IMR-90 (cell line): ENCODE results near the gene ANKLE2. TPM values are rescaled to one million over a fixed set of nuclear protein-coding genes. Genes with fewer than 3 reads are reported as not detected.

Experiments
- ATAC-seq: fragments of 200-7000 bp; cut with Tn5 transposase; 2 replicates; pipeline ENCODE4 v1.9.1; 2020; ENCODE audit warnings: low read depth, mild to moderate bottlenecking, moderate library complexity
- BruUV-seq: library from RNA; stranded (reverse); fragments of 400-500 nt; replicated peaks from 2 replicates; lab custom pipeline; 2021; lab: Mats Ljungman, UMichigan
- CTCF ChIA-PET: fragments of 300-600 bp; formaldehyde crosslinking; extraction: SDS; loops from one replicate; lab custom pipeline; 2021; ENCODE audit warnings: antibody characterized with exemption; lab: Yijun Ruan, JAX
- POLR2A ChIA-PET: fragments of 300-600 bp; sonication (Branson Sonifier 250); formaldehyde crosslinking; loops from one replicate; lab custom pipeline; 2022; ENCODE audit warnings: antibody characterized with exemption; ENCODE audit not compliant: unreplicated experiment; lab: Charles Lee
- DNase-seq: peaks from one replicate; pipeline ENCODE4 v3.0.0; 2013
- H2AFZ ChIP-seq: replicated peaks from 2 replicates; pipeline ENCODE3; 2013; ENCODE audit warnings: low read length, mild to moderate bottlenecking; ENCODE audit not compliant: poor library complexity
- H2AK5ac ChIP-seq: 2 replicates; pipeline ENCODE4 v1.6.1; 2013; ENCODE audit warnings: low read depth, low read length, inconsistent platforms
- H2AK9ac ChIP-seq: replicated peaks from 2 replicates; pipeline ENCODE3; 2013; ENCODE audit warnings: mild to moderate bottlenecking, low read depth, low read length, moderate library complexity; ENCODE audit not compliant: poor library complexity
- H2BK120ac ChIP-seq: 2 replicates; pipeline ENCODE4 v1.6.1; 2013; ENCODE audit warnings: low read depth, low read length, inconsistent platforms
- H2BK15ac ChIP-seq: 3 replicates; pipeline ENCODE4 v1.6.1; 2013; ENCODE audit warnings: low read depth, low read length, inconsistent platforms
- H2BK20ac ChIP-seq: 2 replicates; pipeline ENCODE4 v1.6.1; 2013; ENCODE audit warnings: low read depth, mild to moderate bottlenecking, inconsistent platforms, low read length, moderate library complexity
- H2BK5ac ChIP-seq: 2 replicates; pipeline ENCODE4 v1.6.1; 2013; ENCODE audit warnings: mild to moderate bottlenecking, low read depth, low read length, inconsistent platforms; ENCODE audit not compliant: poor library complexity, severe bottlenecking
- H3K14ac ChIP-seq: replicated peaks from 2 replicates; pipeline ENCODE4 v1.6.1; 2013; ENCODE audit warnings: low read depth, low read length, inconsistent platforms
- H3K18ac ChIP-seq: 2 replicates; pipeline ENCODE4 v1.6.1; 2013; ENCODE audit warnings: low read depth, low read length, control low read depth
- H3K23ac ChIP-seq: 2 replicates; pipeline ENCODE4 v1.6.1; 2013; ENCODE audit warnings: low read depth, low read length, inconsistent platforms
- H3K27ac ChIP-seq: 2 replicates; pipeline ENCODE4 v1.5.1; 2013; ENCODE audit warnings: mild to moderate bottlenecking, control low read depth, low read length; ENCODE audit not compliant: insufficient read depth
- H3K27me3 ChIP-seq: 2 replicates; pipeline ENCODE4 v1.6.1; 2013; ENCODE audit warnings: low read length; ENCODE audit not compliant: control insufficient read depth, insufficient read depth
- H3K36me3 ChIP-seq: 2 replicates; pipeline ENCODE4 v1.6.1; 2013; ENCODE audit warnings: low read length, mixed read lengths; ENCODE audit not compliant: control insufficient read depth, insufficient read depth
- H3K4ac ChIP-seq: 2 replicates; pipeline ENCODE4 v1.6.1; 2013; ENCODE audit warnings: low read depth, low read length, inconsistent platforms
- H3K4me1 ChIP-seq: 2 replicates; pipeline ENCODE4 v1.6.1; 2013; ENCODE audit warnings: low read length, mixed read lengths; ENCODE audit not compliant: control insufficient read depth, insufficient read depth
- H3K4me2 ChIP-seq: 2 replicates; pipeline ENCODE4 v1.6.1; 2013; ENCODE audit warnings: low read depth, mild to moderate bottlenecking, control low read depth, low read length, moderate library complexity
- H3K4me3 ChIP-seq: 2 replicates; pipeline ENCODE4 v1.5.1; 2013; ENCODE audit warnings: low read depth, mild to moderate bottlenecking, control low read depth, low read length, moderate library complexity; ENCODE audit not compliant: insufficient read depth
- H3K56ac ChIP-seq: 2 replicates; pipeline ENCODE4 v1.6.1; 2013; ENCODE audit warnings: low read length, inconsistent platforms; ENCODE audit not compliant: insufficient read depth; ENCODE audit errors: extremely low read depth
- H3K79me1 ChIP-seq, 2 experiments: 2 replicates each; pipeline ENCODE4 v1.6.1; 2013; ENCODE audit warnings: low read length in 2 of 2, inconsistent platforms in 1 of 2, low read depth in 1 of 2
- H3K9ac ChIP-seq: 2 replicates; pipeline ENCODE4 v1.6.1; 2013; ENCODE audit warnings: low read depth, low read length, control low read depth
- H3K9me1 ChIP-seq: 2 replicates; pipeline ENCODE4 v1.6.1; 2013; ENCODE audit warnings: low read length, inconsistent platforms; ENCODE audit not compliant: insufficient read depth
- H3K9me3 ChIP-seq: 2 replicates; pipeline ENCODE4 v1.6.1; 2013; ENCODE audit warnings: low read length; ENCODE audit not compliant: control insufficient read depth, insufficient read depth
- H4K20me1 ChIP-seq: 2 replicates; pipeline ENCODE4 v1.6.1; 2013; ENCODE audit warnings: low read length, inconsistent platforms; ENCODE audit not compliant: insufficient read depth
- H4K5ac ChIP-seq: 2 replicates; pipeline ENCODE4 v1.6.1; 2013; ENCODE audit warnings: mild to moderate bottlenecking, low read depth, low read length, control low read depth
- H4K8ac ChIP-seq, 2 experiments: 2 replicates each; pipeline ENCODE4 v1.6.1; 2013; ENCODE audit warnings: low read depth in 2 of 2, low read length in 2 of 2, control low read depth in 1 of 2, inconsistent platforms in 1 of 2
- H4K91ac ChIP-seq: 2 replicates; pipeline ENCODE4 v1.6.1; 2013; ENCODE audit warnings: low read depth, low read length, inconsistent platforms; ENCODE audit not compliant: insufficient read depth
- BHLHE40 ChIP-seq: fragments of 150-350 bp; IDR thresholded peaks from 2 replicates; pipeline ENCODE4 v1.6.1; 2016; ENCODE audit warnings: mild to moderate bottlenecking, low read depth, low read length
- CEBPB ChIP-seq: IDR thresholded peaks from 2 replicates; pipeline ENCODE4 v1.6.1; 2012; ENCODE audit warnings: low read depth, low read length, improper control_type of control experiment
- CHD1 ChIP-seq: IDR thresholded peaks from 2 replicates; pipeline ENCODE4 v1.6.1; 2012; ENCODE audit warnings: low read depth, low read length, improper control_type of control experiment
- CTCF ChIP-seq: conservative IDR thresholded peaks from 2 replicates; pipeline ENCODE4 v1.5.1; 2012; ENCODE audit warnings: mild to moderate bottlenecking, low read depth, low read length, improper control_type of control experiment
- FOS ChIP-seq: fragments of 150-350 bp; IDR thresholded peaks from 2 replicates; pipeline ENCODE4 v1.6.1; 2016; ENCODE audit warnings: low read depth, low read length
- MAFK ChIP-seq: IDR thresholded peaks from 2 replicates; pipeline ENCODE4 v1.6.1; 2012; ENCODE audit warnings: low read depth, low read length, improper control_type of control experiment
- MAZ ChIP-seq: IDR thresholded peaks from 2 replicates; pipeline ENCODE4 v1.6.1; 2012; ENCODE audit warnings: low read depth, mild to moderate bottlenecking, low read length, improper control_type of control experiment, moderate library complexity, borderline replicate concordance
- MXI1 ChIP-seq: IDR thresholded peaks from 2 replicates; pipeline ENCODE4 v1.6.1; 2012; ENCODE audit warnings: low read depth, mild to moderate bottlenecking, low read length, moderate library complexity, borderline replicate concordance
- NFE2L2 ChIP-seq: fragments of 150-350 bp; IDR thresholded peaks from 2 replicates; pipeline ENCODE4 v1.6.1; 2016; ENCODE audit warnings: low read depth, mild to moderate bottlenecking, low read length
- POLR2A ChIP-seq: IDR thresholded peaks from 2 replicates; pipeline ENCODE4 v1.6.1; 2012; ENCODE audit warnings: mild to moderate bottlenecking, low read depth, low read length
- RAD21 ChIP-seq: IDR thresholded peaks from 2 replicates; pipeline ENCODE4 v1.6.1; 2012; ENCODE audit warnings: low read length, improper control_type of control experiment
- RCOR1 ChIP-seq: IDR thresholded peaks from 2 replicates; pipeline ENCODE4 v1.6.1; 2012; ENCODE audit warnings: mild to moderate bottlenecking, low read length, improper control_type of control experiment; ENCODE audit not compliant: insufficient replicate concordance
- RFX5 ChIP-seq: IDR thresholded peaks from 2 replicates; pipeline ENCODE4 v1.8.0; 2012; ENCODE audit warnings: low read depth, mild to moderate bottlenecking, low read length, moderate library complexity
- USF2 ChIP-seq: fragments of 150-350 bp; IDR thresholded peaks from 2 replicates; pipeline ENCODE4 v1.6.1; 2017; ENCODE audit warnings: mild to moderate bottlenecking, antibody characterized with exemption, low read length, low read depth
- WGBS, 2 experiments: methylation state at CpG; one replicate each; pipeline versions ENCODE4 v1.1.5 to v1.1.7; 2013; ENCODE audit warnings: missing lambda C conversion rate in 2 of 2; ENCODE audit not compliant: insufficient read length in 1 of 2; ENCODE audit errors: extremely low coverage in 2 of 2; 5-methylcytosine and 5-hydroxymethylcytosine counted together
- dilution Hi-C: fragments of 300-500 bp; cut with HindIII; formaldehyde crosslinking; loops from one replicate; pipeline ENCODE4 v1.14.3; 2018; ENCODE audit warnings: low sequenced_read_pairs; ENCODE audit not compliant: unreplicated experiment
- in situ Hi-C: fragments of 300-500 bp; cut with MboI; formaldehyde crosslinking; loops from 3 replicates; pipeline ENCODE4 v1.14.3; 2019; ENCODE audit warnings: low sequenced_read_pairs, inconsistent platforms, mixed read lengths
- intact Hi-C: fragments of 100-400 bp; cut with micrococcal nuclease; formaldehyde crosslinking; loops from 2 replicates; pipeline ENCODE4 v1.10.0; 2022
- polyA plus RNA-seq, 3 experiments: library from polyadenylated mRNA; depleted of rRNA; stranded (reverse); fragments of >200 nt; gene quantifications; 2 replicates each; pipeline ENCODE4 v1.2.3, GENCODE V29; 2012; ENCODE audit warnings: low replicate concordance in 1 of 3
- total RNA-seq: library from RNA; depleted of rRNA; stranded (reverse); fragments of >200 nt; gene quantifications from 2 replicates; pipeline ENCODE4 v1.2.3, GENCODE V29; 2012
- TF ChIP-seq, protein P1 (sequence below): fragments of 150-350 bp; IDR thresholded peaks from 2 replicates; pipeline ENCODE4 v1.6.1; 2016; ENCODE audit warnings: low read depth, mild to moderate bottlenecking, low read length, moderate library complexity, borderline replicate concordance

Gene ANKLE2
- total and polyA plus RNA-seq, 2 of the 4 experiments (the other 2 are of a cell fraction) = 63.4 to 82.4 TPM

GRCh38 chr12:132724506-132725241, 37.0 kb downstream of the ANKLE2 start:
- H3K4me1 ChIP-seq = no peaks in the 10 kb centered on the region
- H2AFZ ChIP-seq = no peak overlapping the region
- H4K20me1 ChIP-seq = peaks cover 34% of the 10 kb centered on the region
- no peaks in the 10 kb centered on the region for H3K9me1 ChIP-seq
- no peak overlapping the region for H3K9ac ChIP-seq
- no peak for TF ChIP-seq POLR2A
- no peak for TF ChIP-seq NFE2L2
- no peak for TF ChIP-seq CTCF
- TF ChIP-seq MXI1 = no peak
- no peak for TF ChIP-seq MAFK
- TF ChIP-seq, protein P1, sequence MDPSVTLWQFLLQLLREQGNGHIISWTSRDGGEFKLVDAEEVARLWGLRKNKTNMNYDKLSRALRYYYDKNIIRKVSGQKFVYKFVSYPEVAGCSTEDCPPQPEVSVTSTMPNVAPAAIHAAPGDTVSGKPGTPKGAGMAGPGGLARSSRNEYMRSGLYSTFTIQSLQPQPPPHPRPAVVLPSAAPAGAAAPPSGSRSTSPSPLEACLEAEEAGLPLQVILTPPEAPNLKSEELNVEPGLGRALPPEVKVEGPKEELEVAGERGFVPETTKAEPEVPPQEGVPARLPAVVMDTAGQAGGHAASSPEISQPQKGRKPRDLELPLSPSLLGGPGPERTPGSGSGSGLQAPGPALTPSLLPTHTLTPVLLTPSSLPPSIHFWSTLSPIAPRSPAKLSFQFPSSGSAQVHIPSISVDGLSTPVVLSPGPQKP = no peak
- no peak for TF ChIP-seq USF2
- TF ChIP-seq RFX5 = no peak
- no peak for TF ChIP-seq FOS
- TF ChIP-seq CHD1 = no peak
- no peak for TF ChIP-seq CEBPB
- no peak for TF ChIP-seq MAZ
- TF ChIP-seq RAD21 = no peak
- no peak for TF ChIP-seq RCOR1
- no peak for TF ChIP-seq BHLHE40
- H3K27me3 ChIP-seq = no peaks in the 10 kb centered on the region
- peak overlapping the region; percentile 85 for H2AK9ac ChIP-seq
- intact Hi-C loops = no loop called here
- H3K79me1 ChIP-seq = peaks cover 31 to 57% of the 10 kb centered on the region in 2 experiments
- H2AK5ac ChIP-seq = no peak overlapping the region
- ChIA-PET CTCF (interaction anchor here (0.5 kb wide), 1 partner anchor 9 kb away, joined by 5 read pairs; no protein-coding TSS in a partner anchor), POLR2A (no interaction called here)
- WGBS, 2 experiments = 92% methylated on average over 23 of the region's 30 CpGs; no CpG with 5 or more reads in 1 of the 2 experiments
- no peak overlapping the region for H3K18ac ChIP-seq
- no peak overlapping the region for H4K5ac ChIP-seq
- in situ Hi-C loops = no loop called here
- no peak overlapping the region for H3K14ac ChIP-seq
- H3K23ac ChIP-seq = no peak overlapping the region
- H2BK15ac ChIP-seq = no peak overlapping the region
- H3K4me2 ChIP-seq = no peak overlapping the region
- H3K9me3 ChIP-seq = no peaks in the 10 kb centered on the region
- H3K56ac ChIP-seq = no peak overlapping the region
- H3K27ac ChIP-seq = no peak overlapping the region
- H2BK120ac ChIP-seq = no peak overlapping the region
- ATAC-seq (no peak), DNase-seq (no peak)
- dilution Hi-C loops = no loop called here
- peaks cover 63% of the 10 kb centered on the region for H3K36me3 ChIP-seq
- BruUV-seq = no TSS peak
- H3K4me3 ChIP-seq = no peak overlapping the region
- H2BK5ac ChIP-seq = no peak overlapping the region
- H3K4ac ChIP-seq = no peak overlapping the region
- H4K91ac ChIP-seq = no peak overlapping the region
- no peak overlapping the region for H2BK20ac ChIP-seq
- H4K8ac ChIP-seq = no peak overlapping the region
